GM19397 (cell line): ENCODE measurements around the gene GSTO2.

Source experiments
- ATAC-seq: cut with Tn5 transposase; IDR thresholded peaks from one replicate; pipeline ENCODE4 v1.9.1; 2021; ENCODE audit warnings: mild to moderate bottlenecking, moderate library complexity; ENCODE audit not compliant: unreplicated experiment

The GSTO2 gene

GRCh38 chr10:104277785-104278184 is 8.8 kb downstream of the GSTO2 start:
- no peak for ATAC-seq

DNA sequence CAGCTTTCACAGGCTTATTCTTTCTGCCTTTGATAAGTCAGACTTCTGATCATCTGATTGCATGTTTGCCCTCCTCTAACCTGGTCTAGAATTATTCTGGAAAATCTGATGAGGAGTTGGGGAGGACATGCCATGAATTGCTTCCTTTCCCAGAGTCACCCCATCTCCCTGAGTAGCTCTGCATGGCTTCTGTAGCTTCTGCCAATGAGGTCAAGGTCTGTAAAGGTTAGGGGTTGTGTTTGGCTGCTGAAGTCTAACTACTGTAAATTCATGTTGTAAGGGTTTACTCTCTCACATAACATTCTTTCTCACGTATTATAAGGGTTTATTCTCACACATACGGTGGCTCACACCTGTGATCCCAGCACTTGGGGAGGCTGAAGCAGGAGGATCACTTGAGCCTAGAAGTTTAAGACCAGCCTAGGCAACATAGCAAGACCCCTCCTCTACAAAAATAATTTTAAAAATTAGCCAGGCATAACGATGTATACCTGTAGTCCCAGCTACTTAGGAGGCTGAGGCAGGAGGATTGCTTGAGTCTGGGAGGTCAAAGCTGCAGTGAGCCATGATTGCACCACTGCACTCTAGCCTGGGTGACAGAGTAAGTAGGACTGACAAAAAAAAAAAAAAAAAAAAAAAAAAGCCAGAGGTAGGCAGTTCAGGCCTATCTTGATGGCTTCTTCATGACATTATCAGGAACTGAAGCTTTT is 10.7 kb downstream of the GSTO2 start:
- no peak for ATAC-seq

DNA sequence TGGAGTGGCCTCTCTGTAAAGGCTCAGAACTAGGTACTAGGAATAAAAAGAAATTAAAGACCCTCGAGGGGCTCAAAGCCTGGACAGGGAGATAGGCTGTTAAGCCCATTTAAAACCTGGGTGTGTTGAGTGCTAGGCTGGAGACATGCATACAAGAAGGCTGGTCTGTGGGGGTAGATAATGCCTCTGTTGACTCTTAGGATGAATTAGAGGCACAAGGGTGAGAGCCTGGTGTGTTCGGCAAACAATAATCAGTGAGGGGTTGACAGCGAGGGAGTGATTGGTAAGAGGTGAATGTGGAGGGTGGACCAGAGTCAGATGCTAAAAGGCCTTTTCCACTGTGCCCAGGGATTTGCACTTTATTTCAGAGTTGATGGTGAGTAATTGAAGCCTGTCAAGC is 12.7 kb downstream of the GSTO2 start:
- no peak for ATAC-seq

- ATAC-seq = no peak
Measured at GRCh38 chr10:104284846-104285245, 15.9 kb downstream of the GSTO2 start.

DNA sequence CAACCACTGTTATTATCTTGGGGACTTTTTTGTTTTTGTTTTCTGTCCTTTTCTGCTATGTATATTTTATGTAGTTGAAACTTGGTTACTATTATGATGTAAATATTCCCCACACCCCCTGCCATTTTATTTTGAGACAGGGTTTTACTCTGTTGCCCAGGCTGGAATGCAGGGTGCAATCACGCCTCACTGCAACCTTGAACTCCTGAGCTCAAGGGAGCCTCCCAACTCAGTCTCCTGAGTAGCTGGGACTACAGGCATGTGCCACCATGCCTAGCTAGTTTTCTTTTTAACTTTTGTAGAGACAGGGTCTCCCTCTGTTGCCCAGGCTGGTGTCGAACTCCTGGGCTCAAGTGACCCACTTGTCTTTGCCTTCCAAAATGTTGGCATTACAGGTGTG is 18.0 kb downstream of the GSTO2 start:
- ATAC-seq = no peak

GRCh38 chr10:104288355-104288754 is 19.4 kb downstream of the GSTO2 start:
- ATAC-seq = no peak

DNA sequence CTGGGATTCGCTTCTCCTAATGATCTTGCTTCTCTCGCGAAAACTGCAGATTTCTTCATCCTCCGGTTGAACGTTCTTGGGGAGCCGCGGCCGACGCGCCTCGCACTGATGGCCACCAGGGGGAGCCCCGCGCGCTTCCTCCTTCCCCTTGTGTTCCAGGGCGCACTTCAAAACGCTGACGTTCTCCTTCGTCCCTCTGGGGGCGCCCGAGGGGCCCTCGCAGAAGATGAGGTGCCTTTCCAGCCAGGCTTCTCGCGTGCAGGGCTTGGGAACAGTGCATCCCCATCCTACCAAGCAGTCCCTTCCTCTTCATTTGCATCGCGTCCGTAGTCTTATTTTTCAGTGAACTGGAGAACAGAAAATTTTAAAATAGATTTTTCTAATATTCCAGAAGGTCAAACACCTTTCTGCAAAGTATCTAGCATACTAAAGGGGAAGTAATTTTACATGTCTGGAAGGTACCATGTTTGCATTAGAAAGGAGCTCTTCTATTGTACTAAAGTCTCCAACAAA is 22.5 kb downstream of the GSTO2 start:
- ATAC-seq = peak; percentile 96

DNA sequence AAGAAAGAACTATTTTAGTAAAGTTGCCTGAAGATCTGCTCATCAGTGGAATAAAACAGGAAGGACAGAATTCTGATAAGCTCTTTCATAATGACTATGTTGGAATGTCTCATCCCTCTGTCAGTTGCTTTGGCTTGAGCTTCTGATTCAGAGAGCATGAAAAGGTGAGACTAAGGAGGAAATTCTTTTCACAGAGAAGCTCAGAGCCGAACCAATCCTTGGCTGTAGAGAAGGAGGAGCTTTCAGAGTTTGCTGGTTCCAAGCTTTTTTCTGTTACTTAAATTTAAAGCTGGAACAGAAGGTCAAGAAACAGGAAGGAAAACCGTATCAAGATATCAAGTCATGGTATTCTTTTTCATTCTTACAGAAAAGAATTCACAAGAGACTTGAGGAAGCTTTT is 24.0 kb downstream of the GSTO2 start:
- ATAC-seq = no peak

- ATAC-seq = no peak
Measured at GRCh38 chr10:104293781-104294321, 24.9 kb downstream of the GSTO2 start.

DNA sequence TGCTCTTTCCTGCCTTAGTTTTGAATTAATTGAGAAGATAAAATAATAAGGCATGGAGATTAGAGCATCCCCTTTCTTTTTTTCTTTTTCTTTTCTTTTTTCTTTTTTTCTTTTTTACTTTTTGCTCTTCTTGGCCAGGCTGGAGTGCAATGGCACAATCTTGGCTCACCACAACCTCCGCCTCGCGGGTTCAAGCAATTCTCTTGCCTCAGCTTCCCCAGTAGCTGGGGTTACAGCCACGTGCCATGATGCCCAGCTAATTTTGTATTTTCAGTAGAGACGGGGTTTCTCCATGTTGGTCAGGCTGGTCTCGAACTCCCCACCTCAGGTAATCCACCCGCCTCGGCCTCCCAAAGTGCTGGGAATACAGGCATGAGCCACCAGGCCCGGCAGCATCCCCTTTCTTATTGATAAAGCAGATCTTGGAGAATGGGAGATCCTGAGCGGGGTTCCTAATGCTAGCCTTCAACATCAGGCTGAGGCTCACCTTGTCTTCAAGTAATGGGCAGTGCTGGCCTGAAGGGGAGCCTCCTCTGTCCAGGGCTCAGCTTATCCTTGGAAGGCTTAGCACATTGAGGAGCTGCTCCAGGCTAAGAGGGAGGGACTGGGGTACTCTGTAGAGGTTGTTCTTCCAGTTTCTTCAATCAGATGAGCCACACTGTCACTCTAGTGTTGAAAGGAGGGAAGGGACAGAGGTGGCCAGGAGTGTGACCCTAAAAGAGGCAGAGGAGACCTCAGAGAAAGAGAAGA is 27.9 kb downstream of the GSTO2 start:
- ATAC-seq = no peak

DNA sequence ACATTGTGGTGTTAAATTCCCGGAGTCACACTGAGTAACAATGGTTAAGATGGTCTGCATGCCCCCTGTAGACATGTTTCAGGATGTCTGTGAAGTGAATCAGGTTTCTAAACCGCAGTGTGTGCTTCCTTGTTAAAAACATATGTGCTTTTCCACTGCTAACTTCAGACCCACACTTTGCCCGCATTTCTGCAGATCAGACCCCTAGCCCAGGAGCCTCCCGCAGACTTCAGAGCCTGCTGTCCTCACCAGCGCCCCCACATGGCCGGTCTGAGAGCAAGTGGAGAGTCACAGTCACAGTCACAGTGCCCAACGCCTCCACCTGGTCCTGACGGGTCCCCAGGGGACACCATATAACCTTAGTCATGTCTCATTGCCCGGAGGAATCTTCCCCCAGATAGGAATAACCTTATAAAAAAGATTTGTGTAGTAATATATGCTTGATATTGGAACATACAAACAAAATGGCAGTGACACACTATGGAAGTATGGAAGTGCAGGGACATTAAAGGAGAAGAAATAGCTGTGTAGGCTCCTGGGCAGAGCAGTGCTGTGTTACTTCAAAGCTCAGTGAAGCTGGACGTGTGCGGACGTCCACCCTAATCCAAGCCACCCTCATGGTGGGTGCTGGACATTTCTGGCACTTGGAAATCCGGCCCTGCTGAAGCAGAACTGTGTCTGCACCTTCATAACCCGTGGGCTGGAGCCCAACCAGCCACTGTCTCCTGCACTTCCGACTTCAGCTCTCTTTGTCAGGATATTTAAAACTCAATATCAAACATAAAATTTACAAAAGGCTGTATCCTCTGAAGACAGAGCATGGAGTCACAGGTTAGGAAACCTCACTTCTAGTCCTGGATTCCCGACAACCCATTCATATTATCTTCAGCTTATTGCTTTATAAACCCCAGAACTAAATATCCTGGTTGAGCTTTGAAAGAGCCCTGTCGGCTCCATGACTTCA is 29.0 kb downstream of the GSTO2 start:
- no peak for ATAC-seq

DNA sequence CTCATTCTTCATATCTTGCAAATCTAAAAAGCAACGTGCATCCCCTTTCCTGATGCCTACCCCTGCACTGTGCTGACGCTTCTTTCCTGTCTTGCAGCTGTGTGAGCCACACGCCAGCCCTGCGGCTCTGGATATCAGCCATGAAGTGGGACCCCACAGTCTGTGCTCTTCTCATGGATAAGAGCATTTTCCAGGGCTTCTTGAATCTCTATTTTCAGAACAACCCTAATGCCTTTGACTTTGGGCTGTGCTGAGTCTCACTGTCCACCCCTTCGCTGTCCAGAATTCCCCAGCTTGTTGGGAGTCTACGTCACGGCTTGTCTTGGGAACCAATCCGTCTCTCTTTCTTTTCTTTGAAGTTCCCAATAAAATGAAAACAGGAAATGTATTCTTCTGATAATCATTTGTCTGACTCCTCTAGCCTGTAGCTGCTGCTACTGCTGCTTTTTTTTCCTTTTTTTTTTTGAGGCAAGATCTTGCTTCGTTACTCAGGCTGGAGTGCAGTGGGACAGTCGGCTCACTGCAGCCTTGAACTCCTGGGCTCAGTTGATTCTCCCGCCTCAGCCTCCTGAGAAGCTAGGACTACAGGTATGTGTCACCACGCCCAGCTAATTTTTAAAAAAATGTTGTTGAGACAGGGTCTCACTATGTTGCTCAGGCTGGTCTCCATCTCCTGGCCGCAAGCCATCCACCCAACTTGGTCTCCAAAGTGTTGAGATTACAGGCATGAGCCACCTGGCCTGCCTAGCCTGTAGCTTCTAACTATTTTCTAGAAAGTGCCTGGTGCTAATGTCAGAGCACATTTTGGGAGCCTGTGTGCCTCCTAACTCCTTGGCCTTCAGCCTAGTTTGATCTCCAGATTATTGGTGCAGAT is 30.3 kb downstream of the GSTO2 start:
- ATAC-seq = no peak

GRCh38 chr10:104300002-104300735 is 31.2 kb downstream of the GSTO2 start:
- no peak for ATAC-seq

DNA sequence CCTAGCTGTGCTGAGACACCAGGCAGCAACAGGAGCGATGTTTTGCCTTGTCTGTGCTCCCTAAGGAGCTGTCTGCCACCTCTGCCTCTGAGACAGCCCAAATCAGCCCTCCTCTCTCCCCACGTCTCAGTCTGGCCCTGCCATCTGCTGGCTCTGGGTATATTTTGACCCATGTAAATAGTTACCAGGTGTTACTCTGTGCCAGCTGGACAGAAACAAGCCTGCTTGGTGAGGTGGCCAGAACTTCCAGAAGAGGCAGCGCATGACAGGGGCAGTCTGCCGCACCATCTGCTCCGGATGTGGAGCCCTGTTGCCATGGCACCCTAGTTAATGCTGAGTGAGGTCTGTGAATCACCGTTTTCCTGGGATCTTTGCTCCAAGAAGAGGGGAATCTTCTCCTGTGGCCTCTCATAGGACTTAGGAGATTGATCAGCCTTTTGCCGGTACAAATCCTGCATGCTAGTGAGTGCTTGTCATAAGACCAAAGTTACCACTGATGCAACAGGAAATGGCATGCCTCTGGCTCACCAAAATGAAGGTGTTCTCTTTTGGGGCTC is 31.8 kb downstream of the GSTO2 start:
- ATAC-seq = no peak

DNA sequence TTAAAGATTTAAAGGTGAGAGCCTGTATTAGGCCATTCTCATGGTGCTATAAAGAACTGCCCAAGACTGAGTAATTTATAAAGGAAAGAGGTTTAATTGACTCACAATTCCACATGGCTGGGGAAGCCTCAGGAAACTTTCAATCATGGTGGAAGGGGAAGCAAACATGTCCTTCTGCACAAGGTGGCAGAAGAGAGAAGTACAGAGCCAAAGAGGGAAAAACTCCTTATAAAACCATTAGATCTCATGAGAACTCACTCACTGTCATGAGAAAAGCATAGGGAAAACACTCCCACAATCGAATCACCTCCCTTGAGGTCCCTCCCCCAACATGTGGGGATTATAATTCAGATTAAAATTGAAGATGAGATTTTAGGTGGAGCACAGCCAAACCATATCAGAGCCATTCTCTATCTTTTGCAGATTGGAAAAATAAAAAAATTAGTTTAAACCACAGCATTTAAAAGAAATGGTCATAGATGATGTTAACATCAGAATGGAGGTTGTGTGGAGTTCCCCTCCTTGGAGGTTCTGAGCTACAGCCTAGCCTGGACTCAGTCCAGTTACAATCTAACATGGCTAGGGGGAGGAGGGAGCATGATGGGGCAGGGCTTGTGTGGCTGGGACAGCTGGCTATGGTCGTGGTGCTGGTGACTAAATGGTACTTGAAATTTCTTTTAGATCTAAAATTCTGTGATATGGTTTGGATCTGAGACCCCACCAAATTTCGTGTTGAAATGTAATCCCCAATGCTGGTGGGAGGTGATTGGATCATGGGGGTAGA is 33.1 kb downstream of the GSTO2 start:
- no peak for ATAC-seq

DNA sequence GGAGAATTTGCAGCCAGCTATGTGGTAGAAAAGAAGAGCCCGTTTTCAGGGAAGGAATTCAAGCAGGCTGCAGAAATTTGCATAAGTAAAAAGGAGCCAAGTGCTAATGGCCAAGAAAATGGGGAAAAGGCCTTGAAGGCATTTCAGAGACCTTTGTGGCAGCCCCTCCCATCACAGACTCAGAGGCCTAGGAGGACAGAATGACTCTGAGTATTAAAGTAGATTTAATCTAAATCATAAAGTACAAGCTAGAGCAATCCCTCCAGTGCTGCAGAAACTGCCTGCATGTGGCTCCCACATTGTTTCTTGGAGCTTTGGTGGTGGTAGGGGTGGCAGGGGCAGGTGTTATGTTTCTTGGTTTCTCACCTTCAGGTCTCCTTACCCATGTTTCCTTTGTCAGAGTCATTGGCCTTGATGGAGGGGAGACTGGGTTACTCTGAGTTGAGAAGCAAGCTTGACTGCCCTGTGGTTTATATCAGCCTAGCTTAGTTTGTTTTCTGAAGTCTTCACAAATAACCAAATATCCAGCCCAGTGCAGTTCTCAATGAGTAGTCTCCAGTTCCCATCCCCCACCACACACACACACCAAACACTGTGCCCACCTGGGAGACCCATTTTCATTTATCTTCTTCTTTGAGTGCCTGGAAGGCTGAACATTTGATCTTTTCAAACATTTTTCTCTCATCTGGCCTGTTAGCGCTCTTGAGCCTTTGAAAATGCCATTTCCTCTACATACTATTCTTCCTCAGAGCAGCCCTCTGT is 34.8 kb downstream of the GSTO2 start:
- ATAC-seq = no peak

DNA sequence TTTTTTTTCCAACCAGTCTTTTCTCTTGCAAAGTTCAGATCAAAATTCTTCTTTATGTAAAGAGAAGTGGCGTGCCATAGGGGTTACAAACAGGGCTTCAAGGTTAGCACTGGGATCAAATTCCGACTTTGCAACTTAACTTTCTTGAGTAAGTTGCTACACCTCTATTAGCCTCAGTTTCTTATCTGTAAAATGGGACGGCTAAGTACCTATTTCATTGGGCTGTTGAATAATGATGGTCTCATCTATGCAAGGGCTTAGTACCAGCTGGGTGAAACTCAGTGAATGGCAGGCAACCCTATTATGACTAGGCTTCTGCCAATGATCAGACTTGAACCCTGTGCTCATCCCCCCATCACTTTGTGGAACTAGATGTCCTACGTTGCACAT is 35.4 kb downstream of the GSTO2 start:
- ATAC-seq = no peak
